HG02884 (cell line): ENCODE measurements around the gene ENOX1.
A peak's percentile ranks its signal among the peaks of the same experiment; 100 is the strongest.

Source experiments
- ATAC-seq: cut with Tn5 transposase; IDR thresholded peaks from one replicate; pipeline ENCODE4 v1.9.1; 2021; ENCODE audit warnings: mild to moderate bottlenecking, moderate library complexity; ENCODE audit not compliant: unreplicated experiment

Gene ENOX1

GRCh38 chr13:43401361-43401760 is 385.4 kb downstream of the ENOX1 start:
- no peak for ATAC-seq

- no peak for ATAC-seq
These were observed 389.7 kb downstream of the ENOX1 start for GRCh38 chr13:43397111-43397510.

GRCh38 chr13:43391036-43391435 is 395.7 kb downstream of the ENOX1 start:
- ATAC-seq, result no peak

- ATAC-seq, result peak; percentile 77
These were observed 396.2 kb downstream of the ENOX1 start for GRCh38 chr13:43390619-43391018.

GRCh38 chr13:43389983-43390382 is 396.8 kb downstream of the ENOX1 start:
- ATAC-seq, result peak; percentile 2

- ATAC-seq, result no peak
These were observed 397.2 kb downstream of the ENOX1 start for GRCh38 chr13:43389573-43389972.

GRCh38 chr13:43388282-43389034 is 398.3 kb downstream of the ENOX1 start:
- ATAC-seq, result no peak

- ATAC-seq, result no peak
These were observed 398.9 kb downstream of the ENOX1 start for GRCh38 chr13:43387880-43388279.

- no peak for ATAC-seq
These were observed 403.1 kb downstream of the ENOX1 start for GRCh38 chr13:43383498-43384165.

- no peak for ATAC-seq
These were observed 407.0 kb downstream of the ENOX1 start for GRCh38 chr13:43379738-43380137.

- no peak for ATAC-seq
These were observed 408.8 kb downstream of the ENOX1 start for GRCh38 chr13:43377973-43378372.

- ATAC-seq, result no peak
These were observed 409.6 kb downstream of the ENOX1 start for GRCh38 chr13:43377149-43377548.

- no peak for ATAC-seq
These were observed 410.2 kb downstream of the ENOX1 start for GRCh38 chr13:43376596-43376995.

- no peak for ATAC-seq
These were observed 410.8 kb downstream of the ENOX1 start for GRCh38 chr13:43375797-43376465.

GRCh38 chr13:43374621-43375020 is 412.2 kb downstream of the ENOX1 start:
- ATAC-seq, result no peak

GRCh38 chr13:43373400-43373799 is 413.4 kb downstream of the ENOX1 start:
- no peak for ATAC-seq

- ATAC-seq, result no peak
These were observed 415.9 kb downstream of the ENOX1 start for GRCh38 chr13:43370842-43371241.

GRCh38 chr13:43369319-43369718 is 417.5 kb downstream of the ENOX1 start:
- no peak for ATAC-seq

GRCh38 chr13:43368003-43368402 is 418.8 kb downstream of the ENOX1 start:
- peak; percentile 58 for ATAC-seq

GRCh38 chr13:43365039-43365344 is 421.8 kb downstream of the ENOX1 start:
- no peak for ATAC-seq

GRCh38 chr13:43364210-43365038 is 422.3 kb downstream of the ENOX1 start:
- ATAC-seq, result no peak
